Keratinocyte (primary cell): Measurements from ENCODE around the gene METTL2A. TPM values are rescaled to one million over a fixed set of nuclear protein-coding genes. Genes with fewer than 3 reads are reported as not detected.
"Not testable (repeated sequence)": the region's sequence is repeated elsewhere in the genome, so short reads cannot be mapped to it uniquely, and the experiment has no call there.

Source experiments
- DNase-seq: peaks from one replicate; pipeline ENCODE4 v3.0.0-alpha.2; 2011; ENCODE audit warnings: low read depth, missing footprints, low spot score
- FAIRE-seq: peaks from 2 replicates; lab custom pipeline; 2011; peaks lifted over from hg19 to GRCh38; lab: Jason Lieb, UNC
- H2AFZ ChIP-seq: 2 replicates; pipeline ENCODE4 v1.6.0; 2012; ENCODE audit warnings: low read length, control low read depth, inconsistent platforms; ENCODE audit not compliant: control insufficient read depth
- H3K27ac ChIP-seq: 2 replicates; pipeline ENCODE4 v1.5.1; 2011; ENCODE audit warnings: low read length; ENCODE audit not compliant: control insufficient read depth, insufficient read depth
- H3K27me3 ChIP-seq: 3 replicates; pipeline ENCODE4 v1.6.0; 2011; ENCODE audit warnings: low read length; ENCODE audit not compliant: control insufficient read depth, insufficient read depth; ENCODE audit errors: extremely low read depth
- H3K36me3 ChIP-seq, 2 experiments: 2 replicates in 1 of 2; 3 replicates in 1 of 2; pipeline ENCODE4 v1.5.1; 2011; ENCODE audit warnings: low read length in 2 of 2, mild to moderate bottlenecking in 1 of 2; ENCODE audit not compliant: control insufficient read depth in 2 of 2, insufficient read depth in 2 of 2; ENCODE audit errors: extremely low read depth in 1 of 2
- H3K4me1 ChIP-seq: 3 replicates; pipeline ENCODE4 v1.5.1; 2011; ENCODE audit warnings: low read length; ENCODE audit not compliant: control insufficient read depth, insufficient read depth; ENCODE audit errors: extremely low read depth
- H3K4me2 ChIP-seq: 3 replicates; pipeline ENCODE4 v1.6.0; 2011; ENCODE audit warnings: low read depth, low read length; ENCODE audit not compliant: control insufficient read depth, insufficient read depth; ENCODE audit errors: extremely low read depth
- H3K4me3 ChIP-seq, 3 experiments: fragments of 200-600 bp in 1 of 3; sonication (generic) in 1 of 3; 2 replicates in 2 of 3; 3 replicates in 1 of 3; pipeline ENCODE4 v1.5.1; 2011 to 2016; ENCODE audit warnings: low read length in 3 of 3, mild to moderate bottlenecking in 3 of 3, control low read depth in 2 of 3, inconsistent platforms in 1 of 3, low read depth in 1 of 3, mixed read lengths in 1 of 3, mixed run types in 1 of 3, moderate library complexity in 1 of 3; ENCODE audit not compliant: control insufficient read depth in 2 of 3, insufficient read depth in 2 of 3; ENCODE audit errors: extremely low read depth in 1 of 3
- H3K79me2 ChIP-seq: 2 replicates; pipeline ENCODE4 v1.6.0; 2012; ENCODE audit warnings: low read length; ENCODE audit not compliant: control insufficient read depth, insufficient read depth
- H3K9ac ChIP-seq: 3 replicates; pipeline ENCODE4 v1.6.0; 2011; ENCODE audit warnings: low read length; ENCODE audit not compliant: control insufficient read depth, insufficient read depth; ENCODE audit errors: extremely low read depth
- H3K9me1 ChIP-seq: 3 replicates; pipeline ENCODE4 v1.6.0; 2011; ENCODE audit warnings: low read length; ENCODE audit not compliant: control insufficient read depth, insufficient read depth; ENCODE audit errors: extremely low read depth
- H3K9me3 ChIP-seq: 2 replicates; pipeline ENCODE4 v1.5.1; 2012; ENCODE audit warnings: low read depth, low read length; ENCODE audit not compliant: control insufficient read depth
- H4K20me1 ChIP-seq: 3 replicates; pipeline ENCODE4 v1.6.0; 2011; ENCODE audit warnings: low read length; ENCODE audit not compliant: control insufficient read depth, insufficient read depth; ENCODE audit errors: extremely low read depth
- dilution Hi-C: fragments of 300-500 bp; cut with MboI; formaldehyde crosslinking; loops from one replicate; pipeline ENCODE4 v1.7.0; 2020; ENCODE audit warnings: low sequenced_read_pairs; ENCODE audit not compliant: extremely low pct_ligation_motif_present
- polyA plus RNA-seq, 5 experiments: library from polyadenylated mRNA; depleted of rRNA in 3 of 5; stranded (reverse) in 3 of 5; stranded (forward) in 1 of 5; unstranded in 1 of 5; fragments of >200 nt; gene quantifications; 1 replicate in 1 of 5; 2 replicates in 3 of 5; 3 replicates in 1 of 5; pipeline versions ENCODE4 v1.2.1 to v1.2.3, GENCODE V29; 2011 to 2012; ENCODE audit warnings: missing spikeins in 2 of 5, low read depth in 1 of 5, low replicate concordance in 1 of 5

The METTL2A gene
- polyA plus RNA-seq, 1 donor (not counting 4 experiments of a cell fraction or from before 2014, with no cell fraction given) = 22.2 TPM

- DNase-seq (peak; percentile 66), FAIRE-seq (peak; percentile 82)
- H3K9me1 ChIP-seq, H3K27me3 ChIP-seq, H3K9me3 ChIP-seq, H3K36me3 ChIP-seq, H3K4me2 ChIP-seq, dilution Hi-C loops, H3K79me2 ChIP-seq, H3K4me1 ChIP-seq, H4K20me1 ChIP-seq, H3K27ac ChIP-seq, H2AFZ ChIP-seq, H3K4me3 ChIP-seq, H3K9ac ChIP-seq: not testable (repeated sequence)
Measured at GRCh38 chr17:62470666-62471379, 47.1 kb downstream of the METTL2A start.

GRCh38 chr17:62471380-62471880 is 47.7 kb downstream of the METTL2A start:
- H3K79me2 ChIP-seq, H3K27ac ChIP-seq, H4K20me1 ChIP-seq, H3K36me3 ChIP-seq, H3K4me1 ChIP-seq, H3K9ac ChIP-seq, H3K4me2 ChIP-seq, dilution Hi-C loops, DNase-seq, H2AFZ ChIP-seq, H3K9me1 ChIP-seq, FAIRE-seq, H3K4me3 ChIP-seq, H3K9me3 ChIP-seq, H3K27me3 ChIP-seq: not testable (repeated sequence)

GRCh38 chr17:62473030-62473982 is 49.6 kb downstream of the METTL2A start:
- DNase-seq, H3K9me1 ChIP-seq, dilution Hi-C loops, H3K27me3 ChIP-seq, H3K9ac ChIP-seq, H3K9me3 ChIP-seq, H3K36me3 ChIP-seq, H3K4me3 ChIP-seq, H2AFZ ChIP-seq, H3K4me1 ChIP-seq, H4K20me1 ChIP-seq, H3K79me2 ChIP-seq, H3K4me2 ChIP-seq: not testable (repeated sequence)
- FAIRE-seq = peak; percentile 44
- peak overlapping the region; percentile 14 for H3K27ac ChIP-seq

- H2AFZ ChIP-seq, H3K27ac ChIP-seq, H3K4me1 ChIP-seq, H3K9me3 ChIP-seq, H3K36me3 ChIP-seq, H3K9me1 ChIP-seq, FAIRE-seq, H3K4me3 ChIP-seq, DNase-seq, H3K9ac ChIP-seq, dilution Hi-C loops, H4K20me1 ChIP-seq, H3K27me3 ChIP-seq: not testable (repeated sequence)
- H3K4me2 ChIP-seq = peak overlapping the region; percentile 75
- H3K79me2 ChIP-seq = peaks cover 24% of the 10 kb centered on the region
Measured at GRCh38 chr17:62477111-62477510, 53.4 kb downstream of the METTL2A start.
